ENCODE data around the gene NBEA.

NBEA gene

GRCh38 chr13:35496006-35496405, 553.9 kb downstream of the NBEA start:
- CTCF ChIA-PET, result no interaction called here
- POLR2A ChIA-PET, result no interaction called here
- no CpG with 5 or more reads among the region's 1 CpG for WGBS (ENCODE audit: insufficient coverage)
- no peak for DNase-seq
- H3K4me1 ChIP-seq (ENCODE audit: control extremely low read depth in 1 of 4, control insufficient read depth in 4 of 4, insufficient read depth in 4 of 4, low read length in 3 of 4), result peaks cover 0 to 10% (median 0%) of the 10 kb centered on the region in 4 experiments
- H3K27ac ChIP-seq (ENCODE audit: insufficient read depth in 1 of 2, low read depth in 1 of 2, low read length in 2 of 2, poor library complexity in 1 of 2, severe bottlenecking in 2 of 2), result no peak overlapping the region
- H3K27me3 ChIP-seq (replicated peaks in 2 of 5; ENCODE audit: control insufficient read depth in 4 of 5, insufficient read depth in 5 of 5, low read length in 4 of 5), result no peaks in the 10 kb centered on the region
- no peaks in the 10 kb centered on the region for H3K36me3 ChIP-seq (ENCODE audit: control insufficient read depth in 4 of 4, insufficient read depth in 4 of 4, low read length in 3 of 4)
- no peak overlapping the region for H3K4me3 ChIP-seq (ENCODE audit: control insufficient read depth in 1 of 7, extremely low read depth in 1 of 7, insufficient read depth in 4 of 7, low read depth in 2 of 7, low read length in 6 of 7)
- peaks cover 0 to 5% (median 0%) of the 10 kb centered on the region in 5 experiments for H3K9me3 ChIP-seq (ENCODE audit: control extremely low read depth in 1 of 5, control insufficient read depth in 4 of 5, insufficient read depth in 2 of 5, low read depth in 1 of 5, low read length in 4 of 5)

DNA sequence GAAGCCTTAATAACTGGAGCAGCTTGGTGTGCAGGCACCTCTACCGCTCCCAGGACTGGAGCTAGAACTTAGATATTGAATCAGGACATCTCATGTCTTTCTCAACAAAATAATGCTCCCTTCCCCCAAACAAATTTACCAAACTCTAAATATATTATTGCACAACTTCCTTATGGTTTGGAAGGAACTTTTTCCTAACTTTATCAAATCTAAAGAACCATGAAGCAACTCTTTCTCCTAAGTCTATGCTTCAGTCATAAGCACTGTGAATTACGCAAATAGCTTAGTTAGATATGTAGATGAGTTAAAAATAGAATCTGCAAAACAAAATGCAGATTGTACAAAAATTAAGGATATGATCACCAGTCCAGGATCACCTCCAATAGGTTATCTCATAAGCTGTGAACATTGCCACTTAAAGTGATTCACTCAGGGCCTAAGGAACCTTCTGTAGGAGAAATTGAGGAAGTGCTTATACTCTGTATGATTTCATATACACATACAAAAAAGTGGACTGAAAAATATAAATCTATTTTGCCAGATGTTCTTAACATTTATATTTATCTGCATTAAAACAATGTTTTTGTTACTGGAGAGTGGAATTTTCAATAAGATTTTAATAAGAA, 554.8 kb downstream of the NBEA start:
- no peak overlapping the region for H3K4me3 ChIP-seq (ENCODE audit: control insufficient read depth in 1 of 7, extremely low read depth in 1 of 7, insufficient read depth in 4 of 7, low read depth in 2 of 7, low read length in 6 of 7)
- POLR2A ChIA-PET, result no interaction called here

GRCh38 chr13:35498231-35498630, 556.2 kb downstream of the NBEA start:
- Histone ChIP-seq H3K36me3 (ENCODE audit: control insufficient read depth in 4 of 4, insufficient read depth in 4 of 4, low read length in 3 of 4) (no peaks in the 10 kb centered on the region), H3K27me3 (replicated peaks in 2 of 5; ENCODE audit: control insufficient read depth in 4 of 5, insufficient read depth in 5 of 5, low read length in 4 of 5) (no peaks in the 10 kb centered on the region), H3K9me3 (ENCODE audit: control extremely low read depth in 1 of 5, control insufficient read depth in 4 of 5, insufficient read depth in 2 of 5, low read depth in 1 of 5, low read length in 4 of 5) (peaks cover 0 to 5% (median 0%) of the 10 kb centered on the region in 5 experiments), H3K4me3 (ENCODE audit: control insufficient read depth in 1 of 7, extremely low read depth in 1 of 7, insufficient read depth in 4 of 7, low read depth in 2 of 7, low read length in 6 of 7) (no peak overlapping the region), H3K27ac (ENCODE audit: insufficient read depth in 1 of 2, low read depth in 1 of 2, low read length in 2 of 2, poor library complexity in 1 of 2, severe bottlenecking in 2 of 2) (no peak overlapping the region), H3K4me1 (ENCODE audit: control extremely low read depth in 1 of 4, control insufficient read depth in 4 of 4, insufficient read depth in 4 of 4, low read length in 3 of 4) (peaks cover 0 to 10% (median 0%) of the 10 kb centered on the region in 4 experiments)
- ChIA-PET POLR2A (no interaction called here), CTCF (no interaction called here)
- no peak for DNase-seq

More for the DNA sequence above, 554.8 kb downstream of the NBEA start:
- peak in 2 of 3 donors; percentile 49 to 59 for DNase-seq
- peaks cover 0 to 5% (median 0%) of the 10 kb centered on the region in 5 experiments for H3K9me3 ChIP-seq (ENCODE audit: control extremely low read depth in 1 of 5, control insufficient read depth in 4 of 5, insufficient read depth in 2 of 5, low read depth in 1 of 5, low read length in 4 of 5)
- no peaks in the 10 kb centered on the region for H3K36me3 ChIP-seq (ENCODE audit: control insufficient read depth in 4 of 4, insufficient read depth in 4 of 4, low read length in 3 of 4)
- H3K27ac ChIP-seq (ENCODE audit: insufficient read depth in 1 of 2, low read depth in 1 of 2, low read length in 2 of 2, poor library complexity in 1 of 2, severe bottlenecking in 2 of 2), result no peak overlapping the region
- WGBS (ENCODE audit: insufficient coverage), result 100% methylated on average over 1 of the region's 2 CpGs
- peaks cover 0 to 10% (median 0%) of the 10 kb centered on the region in 4 experiments for H3K4me1 ChIP-seq (ENCODE audit: control extremely low read depth in 1 of 4, control insufficient read depth in 4 of 4, insufficient read depth in 4 of 4, low read length in 3 of 4)
- CTCF ChIA-PET, result no interaction called here
- H3K27me3 ChIP-seq (replicated peaks in 2 of 5; ENCODE audit: control insufficient read depth in 4 of 5, insufficient read depth in 5 of 5, low read length in 4 of 5), result no peaks in the 10 kb centered on the region

- WGBS (ENCODE audit: insufficient coverage), result 100% methylated on average over 2 of the region's 2 CpGs
- no peak overlapping the region for H3K4me3 ChIP-seq (ENCODE audit: control insufficient read depth in 1 of 7, extremely low read depth in 1 of 7, insufficient read depth in 4 of 7, low read depth in 2 of 7, low read length in 6 of 7)
Observed at GRCh38 chr13:35499196-35499662, 557.2 kb downstream of the NBEA start.

GRCh38 chr13:35499676-35500075, 557.6 kb downstream of the NBEA start:
- ChIA-PET CTCF (interaction anchor here (0.7 kb wide), 1 partner anchor 25 kb away, joined by 3 read pairs; no protein-coding TSS in a partner anchor), POLR2A (no interaction called here)
- Histone ChIP-seq H3K27me3 (replicated peaks in 2 of 5; ENCODE audit: control insufficient read depth in 4 of 5, insufficient read depth in 5 of 5, low read length in 4 of 5) (no peaks in the 10 kb centered on the region), H3K27ac (ENCODE audit: insufficient read depth in 1 of 2, low read depth in 1 of 2, low read length in 2 of 2, poor library complexity in 1 of 2, severe bottlenecking in 2 of 2) (no peak overlapping the region), H3K4me1 (ENCODE audit: control extremely low read depth in 1 of 4, control insufficient read depth in 4 of 4, insufficient read depth in 4 of 4, low read length in 3 of 4) (peaks cover 0 to 10% (median 0%) of the 10 kb centered on the region in 4 experiments), H3K36me3 (ENCODE audit: control insufficient read depth in 4 of 4, insufficient read depth in 4 of 4, low read length in 3 of 4) (no peaks in the 10 kb centered on the region), H3K4me3 (ENCODE audit: control insufficient read depth in 1 of 7, extremely low read depth in 1 of 7, insufficient read depth in 4 of 7, low read depth in 2 of 7, low read length in 6 of 7) (no peak overlapping the region), H3K9me3 (ENCODE audit: control extremely low read depth in 1 of 5, control insufficient read depth in 4 of 5, insufficient read depth in 2 of 5, low read depth in 1 of 5, low read length in 4 of 5) (peaks cover 0 to 3% (median 0%) of the 10 kb centered on the region in 5 experiments)
- 86% methylated on average over 4 of the region's 4 CpGs for WGBS (ENCODE audit: insufficient coverage)
- DNase-seq, result no peak

More at GRCh38 chr13:35499196-35499662, 557.2 kb downstream of the NBEA start:
- Histone ChIP-seq H3K9me3 (ENCODE audit: control extremely low read depth in 1 of 5, control insufficient read depth in 4 of 5, insufficient read depth in 2 of 5, low read depth in 1 of 5, low read length in 4 of 5) (peaks cover 0 to 5% (median 0%) of the 10 kb centered on the region in 5 experiments), H3K27ac (ENCODE audit: insufficient read depth in 1 of 2, low read depth in 1 of 2, low read length in 2 of 2, poor library complexity in 1 of 2, severe bottlenecking in 2 of 2) (no peak overlapping the region), H3K36me3 (ENCODE audit: control insufficient read depth in 4 of 4, insufficient read depth in 4 of 4, low read length in 3 of 4) (no peaks in the 10 kb centered on the region), H3K27me3 (replicated peaks in 2 of 5; ENCODE audit: control insufficient read depth in 4 of 5, insufficient read depth in 5 of 5, low read length in 4 of 5) (no peaks in the 10 kb centered on the region), H3K4me1 (ENCODE audit: control extremely low read depth in 1 of 4, control insufficient read depth in 4 of 4, insufficient read depth in 4 of 4, low read length in 3 of 4) (peaks cover 0 to 10% (median 0%) of the 10 kb centered on the region in 4 experiments)
- ChIA-PET POLR2A (no interaction called here), CTCF (interaction anchor here (0.7 kb wide), 1 partner anchor 24 kb away, joined by 3 read pairs; no protein-coding TSS in a partner anchor)
- DNase-seq, result no peak

GRCh38 chr13:35500144-35500543, 558.1 kb downstream of the NBEA start:
- H3K9me3 ChIP-seq (ENCODE audit: control extremely low read depth in 1 of 5, control insufficient read depth in 4 of 5, insufficient read depth in 2 of 5, low read depth in 1 of 5, low read length in 4 of 5), result peaks cover 0 to 3% (median 0%) of the 10 kb centered on the region in 5 experiments
- no peak for DNase-seq
- H3K4me1 ChIP-seq (ENCODE audit: control extremely low read depth in 1 of 4, control insufficient read depth in 4 of 4, insufficient read depth in 4 of 4, low read length in 3 of 4), result peaks cover 0 to 10% (median 0%) of the 10 kb centered on the region in 4 experiments
- H3K27ac ChIP-seq (ENCODE audit: insufficient read depth in 1 of 2, low read depth in 1 of 2, low read length in 2 of 2, poor library complexity in 1 of 2, severe bottlenecking in 2 of 2), result no peak overlapping the region
- WGBS (ENCODE audit: insufficient coverage), result 100% methylated on average over 1 of the region's 2 CpGs
- CTCF ChIA-PET, result interaction anchor here (0.7 kb wide), 1 partner anchor 25 kb away, joined by 3 read pairs; no protein-coding TSS in a partner anchor
- POLR2A ChIA-PET, result no interaction called here
- H3K27me3 ChIP-seq (replicated peaks in 2 of 5; ENCODE audit: control insufficient read depth in 4 of 5, insufficient read depth in 5 of 5, low read length in 4 of 5), result no peaks in the 10 kb centered on the region
- no peaks in the 10 kb centered on the region for H3K36me3 ChIP-seq (ENCODE audit: control insufficient read depth in 4 of 4, insufficient read depth in 4 of 4, low read length in 3 of 4)
- H3K4me3 ChIP-seq (ENCODE audit: control insufficient read depth in 1 of 7, extremely low read depth in 1 of 7, insufficient read depth in 4 of 7, low read depth in 2 of 7, low read length in 6 of 7), result no peak overlapping the region

DNA sequence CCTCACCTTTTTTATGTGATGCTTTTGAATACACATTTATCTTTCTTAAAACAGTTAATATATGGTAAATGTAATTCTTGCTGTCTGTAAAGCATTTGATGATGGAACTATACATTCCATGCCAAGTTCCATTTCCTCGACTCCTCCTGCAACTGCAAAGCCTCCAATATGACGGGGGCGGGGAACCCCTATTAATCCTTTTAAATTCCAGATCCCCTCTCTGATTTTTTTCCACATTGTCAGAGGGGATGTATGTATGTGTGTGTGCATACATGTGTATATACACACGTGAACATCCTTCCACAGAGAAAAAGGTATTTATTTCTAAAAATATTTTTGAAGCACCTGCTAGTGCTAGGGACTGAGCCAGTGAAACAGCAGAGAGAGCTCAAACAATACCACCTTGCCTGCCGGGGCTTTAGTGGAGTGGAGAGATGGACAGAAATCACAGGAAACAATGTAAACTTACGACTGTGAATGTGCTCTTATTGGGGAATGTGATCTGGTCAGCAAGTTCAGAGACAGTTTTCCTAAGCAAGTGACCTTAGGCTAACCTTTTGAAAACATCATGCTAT, 559.7 kb downstream of the NBEA start:
- Histone ChIP-seq H3K9me3 (ENCODE audit: control extremely low read depth in 1 of 5, control insufficient read depth in 4 of 5, insufficient read depth in 2 of 5, low read depth in 1 of 5, low read length in 4 of 5) (no peaks in the 10 kb centered on the region), H3K4me1 (ENCODE audit: control extremely low read depth in 1 of 4, control insufficient read depth in 4 of 4, insufficient read depth in 4 of 4, low read length in 3 of 4) (peaks cover 0 to 5% (median 0%) of the 10 kb centered on the region in 4 experiments), H3K4me3 (ENCODE audit: control insufficient read depth in 1 of 7, extremely low read depth in 1 of 7, insufficient read depth in 4 of 7, low read depth in 2 of 7, low read length in 6 of 7) (no peak overlapping the region), H3K36me3 (ENCODE audit: control insufficient read depth in 4 of 4, insufficient read depth in 4 of 4, low read length in 3 of 4) (no peaks in the 10 kb centered on the region), H3K27me3 (replicated peaks in 2 of 5; ENCODE audit: control insufficient read depth in 4 of 5, insufficient read depth in 5 of 5, low read length in 4 of 5) (no peaks in the 10 kb centered on the region), H3K27ac (ENCODE audit: insufficient read depth in 1 of 2, low read depth in 1 of 2, low read length in 2 of 2, poor library complexity in 1 of 2, severe bottlenecking in 2 of 2) (no peak overlapping the region)
- no peak for DNase-seq
- WGBS (ENCODE audit: insufficient coverage), result 92% methylated on average over 1 of the region's 6 CpGs
- ChIA-PET POLR2A (no interaction called here), CTCF (no interaction called here)

Data from common myeloid progenitor, CD34-positive (primary cell).